ENCODE results near the gene TRPC6.
"Not testable (repeated sequence)": the region's sequence is repeated elsewhere in the genome, so short reads cannot be mapped to it uniquely, and the experiment has no call there.

TRPC6 gene

DNA sequence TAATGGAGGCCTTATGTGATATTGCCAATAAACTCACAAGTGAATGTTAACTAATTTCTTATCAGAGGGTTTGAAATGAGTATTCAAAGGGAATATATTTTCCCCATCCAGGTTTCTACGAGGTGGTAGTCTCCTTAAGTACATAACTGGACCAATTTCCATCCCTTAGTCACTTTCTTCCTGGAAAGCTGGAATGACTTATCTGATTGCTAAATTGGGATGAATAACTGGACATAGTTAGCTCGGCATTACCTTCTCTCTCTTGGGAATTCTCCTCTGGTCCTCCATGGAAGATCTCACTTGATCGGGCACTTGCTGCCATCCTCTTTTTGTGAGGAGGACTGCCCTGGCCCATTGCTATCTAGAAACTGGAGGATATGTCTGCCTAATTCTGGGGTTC lies 109.1 kb downstream of the TRPC6 start:
- no peaks in the 10 kb centered on the region for H4K20me1 ChIP-seq (ENCODE audit: insufficient read depth, low read length)
- H3K36me3 ChIP-seq (replicated peaks; ENCODE audit: low read depth, low read length), result no peaks in the 10 kb centered on the region
- no peak overlapping the region for H3K4me2 ChIP-seq (ENCODE audit: low read length)
- no peaks in the 10 kb centered on the region for H3K4me1 ChIP-seq (ENCODE audit: low read length)
- no peak overlapping the region for H3K4me3 ChIP-seq (ENCODE audit: low read length)
- H3K27ac ChIP-seq (ENCODE audit: low read length), result no peak overlapping the region
- no peaks in the 10 kb centered on the region for H3K9me3 ChIP-seq (ENCODE audit: insufficient read depth, low read length)
- H3K79me2 ChIP-seq (ENCODE audit: low read length), result no peaks in the 10 kb centered on the region
- TF ChIP-seq, protein P1, sequence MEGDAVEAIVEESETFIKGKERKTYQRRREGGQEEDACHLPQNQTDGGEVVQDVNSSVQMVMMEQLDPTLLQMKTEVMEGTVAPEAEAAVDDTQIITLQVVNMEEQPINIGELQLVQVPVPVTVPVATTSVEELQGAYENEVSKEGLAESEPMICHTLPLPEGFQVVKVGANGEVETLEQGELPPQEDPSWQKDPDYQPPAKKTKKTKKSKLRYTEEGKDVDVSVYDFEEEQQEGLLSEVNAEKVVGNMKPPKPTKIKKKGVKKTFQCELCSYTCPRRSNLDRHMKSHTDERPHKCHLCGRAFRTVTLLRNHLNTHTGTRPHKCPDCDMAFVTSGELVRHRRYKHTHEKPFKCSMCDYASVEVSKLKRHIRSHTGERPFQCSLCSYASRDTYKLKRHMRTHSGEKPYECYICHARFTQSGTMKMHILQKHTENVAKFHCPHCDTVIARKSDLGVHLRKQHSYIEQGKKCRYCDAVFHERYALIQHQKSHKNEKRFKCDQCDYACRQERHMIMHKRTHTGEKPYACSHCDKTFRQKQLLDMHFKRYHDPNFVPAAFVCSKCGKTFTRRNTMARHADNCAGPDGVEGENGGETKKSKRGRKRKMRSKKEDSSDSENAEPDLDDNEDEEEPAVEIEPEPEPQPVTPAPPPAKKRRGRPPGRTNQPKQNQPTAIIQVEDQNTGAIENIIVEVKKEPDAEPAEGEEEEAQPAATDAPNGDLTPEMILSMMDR (IDR thresholded peaks at IDR 0.05; ENCODE audit: low read depth, low read length), result no peak
- no peak overlapping the region for H2AFZ ChIP-seq (ENCODE audit: low read depth, low read length)
- H3K9ac ChIP-seq (ENCODE audit: low read length), result no peak overlapping the region
- H3K27me3 ChIP-seq (ENCODE audit: low read depth, low read length), result no peaks in the 10 kb centered on the region

DNA sequence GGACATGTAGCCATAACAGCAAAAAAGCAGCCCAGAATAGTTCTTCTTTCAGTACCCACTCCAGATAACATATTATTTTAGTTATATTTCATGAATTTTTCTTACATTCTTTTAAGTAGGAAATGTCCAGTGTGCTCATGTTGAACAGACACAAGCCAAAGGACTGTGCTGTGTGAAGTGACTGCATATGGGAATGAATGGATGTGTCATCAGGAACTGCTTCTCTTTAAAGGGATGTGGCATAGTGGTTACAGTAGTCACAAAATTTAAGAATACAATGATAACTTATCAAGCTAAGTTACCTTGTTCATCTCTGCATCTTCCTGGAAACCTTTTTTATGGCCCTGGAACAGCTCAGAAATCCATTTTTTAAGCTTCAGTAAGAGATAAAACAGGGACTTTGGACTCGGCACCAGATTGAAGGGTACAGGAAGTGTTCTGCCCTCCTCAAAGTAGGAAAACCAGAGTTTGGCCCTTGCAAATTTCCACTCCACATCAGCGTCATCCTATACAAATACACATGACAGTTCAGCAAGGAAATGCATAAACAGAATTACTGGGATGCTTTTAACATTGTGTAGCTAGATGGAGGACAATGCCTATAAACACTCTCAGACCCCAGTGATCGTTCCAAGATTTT lies 112.8 kb downstream of the TRPC6 start:
- Histone ChIP-seq H3K9me3 (ENCODE audit: insufficient read depth, low read length) (no peaks in the 10 kb centered on the region), H3K27ac (ENCODE audit: low read length) (no peak overlapping the region), H4K20me1 (ENCODE audit: insufficient read depth, low read length) (no peaks in the 10 kb centered on the region), H2AFZ (ENCODE audit: low read depth, low read length) (no peak overlapping the region), H3K36me3 (replicated peaks; ENCODE audit: low read depth, low read length) (no peaks in the 10 kb centered on the region), H3K27me3 (ENCODE audit: low read depth, low read length) (no peaks in the 10 kb centered on the region), H3K4me2 (ENCODE audit: low read length) (no peak overlapping the region), H3K79me2 (ENCODE audit: low read length) (no peaks in the 10 kb centered on the region), H3K4me3 (ENCODE audit: low read length) (no peak overlapping the region), H3K9ac (ENCODE audit: low read length) (no peak overlapping the region), H3K4me1 (ENCODE audit: low read length) (no peaks in the 10 kb centered on the region)
- TF ChIP-seq, protein P1 (IDR thresholded peaks at IDR 0.05; ENCODE audit: low read depth, low read length), result no peak
- no peak for TF ChIP-seq EZH2phosphoT487 (IDR thresholded peaks at IDR 0.05; ENCODE audit: low read depth)

DNA sequence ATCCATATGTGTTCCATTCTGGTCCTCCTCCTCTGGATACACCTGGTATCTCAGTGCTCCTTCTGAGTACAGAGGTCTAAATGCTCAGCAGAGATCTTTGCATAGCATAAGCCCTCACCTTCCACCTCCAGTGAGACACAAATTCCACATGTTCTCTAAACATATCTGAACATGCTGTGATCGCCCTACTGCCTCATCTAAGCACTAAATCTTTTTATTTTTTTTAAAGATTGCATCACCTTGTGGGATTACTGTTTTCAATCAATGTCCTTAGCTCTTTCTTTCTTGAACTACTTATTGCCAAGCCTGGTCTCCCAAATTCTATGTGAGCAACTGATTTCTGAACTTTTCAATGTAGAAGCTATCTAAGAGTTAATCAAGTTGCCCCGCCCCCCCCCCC lies 113.4 kb downstream of the TRPC6 start:
- H4K20me1 ChIP-seq (ENCODE audit: insufficient read depth, low read length), result no peaks in the 10 kb centered on the region
- no peaks in the 10 kb centered on the region for H3K79me2 ChIP-seq (ENCODE audit: low read length)
- no peak overlapping the region for H3K4me3 ChIP-seq (ENCODE audit: low read length)
- H3K4me2 ChIP-seq (ENCODE audit: low read length), result no peak overlapping the region
- H3K9me3 ChIP-seq (ENCODE audit: insufficient read depth, low read length), result no peaks in the 10 kb centered on the region
- no peaks in the 10 kb centered on the region for H3K4me1 ChIP-seq (ENCODE audit: low read length)
- H3K27ac ChIP-seq (ENCODE audit: low read length), result no peak overlapping the region
- H3K27me3 ChIP-seq (ENCODE audit: low read depth, low read length), result no peaks in the 10 kb centered on the region
- TF ChIP-seq, protein P1 (IDR thresholded peaks at IDR 0.05; ENCODE audit: low read depth, low read length), result no peak
- TF ChIP-seq EZH2phosphoT487 (IDR thresholded peaks at IDR 0.05; ENCODE audit: low read depth), result no peak
- H2AFZ ChIP-seq (ENCODE audit: low read depth, low read length), result no peak overlapping the region
- H3K9ac ChIP-seq (ENCODE audit: low read length), result no peak overlapping the region
- no peaks in the 10 kb centered on the region for H3K36me3 ChIP-seq (replicated peaks; ENCODE audit: low read depth, low read length)

DNA sequence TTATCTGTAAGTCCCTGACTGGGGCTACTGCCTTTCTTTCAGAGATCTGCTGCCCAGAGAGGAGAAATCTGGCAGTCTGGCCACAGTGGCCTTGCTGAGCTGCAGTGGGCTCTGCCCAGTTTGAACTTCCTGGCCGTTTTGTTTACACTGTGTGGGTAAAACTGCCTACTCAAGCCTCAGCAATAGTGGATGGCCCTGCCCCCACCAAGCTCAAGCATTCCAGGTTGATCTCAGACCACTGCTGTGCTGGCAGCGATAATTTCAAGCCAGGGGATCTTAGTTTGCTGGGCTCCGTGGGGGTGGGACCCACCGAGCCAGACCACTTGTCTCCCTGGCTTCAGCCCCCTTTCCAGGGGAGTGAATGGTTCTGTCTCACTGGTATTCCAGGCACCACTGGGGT lies 117.5 kb downstream of the TRPC6 start:
- no peak overlapping the region for H3K4me2 ChIP-seq (ENCODE audit: low read length)
- no peak overlapping the region for H2AFZ ChIP-seq (ENCODE audit: low read depth, low read length)
- H3K9ac ChIP-seq (ENCODE audit: low read length), result no peak overlapping the region
- no peaks in the 10 kb centered on the region for H3K4me1 ChIP-seq (ENCODE audit: low read length)
- H3K36me3 ChIP-seq (replicated peaks; ENCODE audit: low read depth, low read length), result no peaks in the 10 kb centered on the region
- no peaks in the 10 kb centered on the region for H4K20me1 ChIP-seq (ENCODE audit: insufficient read depth, low read length)
- no peak overlapping the region for H3K4me3 ChIP-seq (ENCODE audit: low read length)
- H3K27me3 ChIP-seq (ENCODE audit: low read depth, low read length), result no peaks in the 10 kb centered on the region
- TF ChIP-seq, protein P1 (IDR thresholded peaks at IDR 0.05; ENCODE audit: low read depth, low read length), result no peak
- no peak for TF ChIP-seq EZH2phosphoT487 (IDR thresholded peaks at IDR 0.05; ENCODE audit: low read depth)
- no peaks in the 10 kb centered on the region for H3K9me3 ChIP-seq (ENCODE audit: insufficient read depth, low read length)
- H3K79me2 ChIP-seq (ENCODE audit: low read length), result no peaks in the 10 kb centered on the region
- H3K27ac ChIP-seq (ENCODE audit: low read length), result no peak overlapping the region

DNA sequence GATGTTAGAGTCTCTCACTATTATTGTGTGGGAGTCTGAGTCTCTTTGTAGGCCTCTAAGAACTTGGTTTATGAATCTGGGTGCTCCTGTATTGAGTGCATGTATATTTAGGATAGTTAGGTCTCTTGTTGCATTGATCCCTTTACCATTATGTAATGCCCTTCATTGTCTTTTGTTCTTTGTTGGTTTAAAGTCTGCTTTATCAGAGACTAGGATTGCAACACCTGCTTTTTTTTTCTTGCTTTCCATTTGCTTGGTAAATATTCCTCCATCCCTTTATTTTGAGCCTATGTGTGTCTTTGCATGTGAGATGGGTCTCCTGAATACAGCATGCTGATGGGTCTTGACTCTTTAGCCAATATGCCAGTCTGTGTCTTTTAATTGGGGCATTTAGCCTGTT lies 119.4 kb downstream of the TRPC6 start:
- not testable (repeated sequence) for H3K4me3 ChIP-seq (ENCODE audit: low read length); H2AFZ ChIP-seq (ENCODE audit: low read depth, low read length); H4K20me1 ChIP-seq (ENCODE audit: insufficient read depth, low read length); H3K27me3 ChIP-seq (ENCODE audit: low read depth, low read length); H3K79me2 ChIP-seq (ENCODE audit: low read length); H3K27ac ChIP-seq (ENCODE audit: low read length); H3K36me3 ChIP-seq (replicated peaks; ENCODE audit: low read depth, low read length); H3K4me1 ChIP-seq (ENCODE audit: low read length); H3K9ac ChIP-seq (ENCODE audit: low read length); H3K9me3 ChIP-seq (ENCODE audit: insufficient read depth, low read length); H3K4me2 ChIP-seq (ENCODE audit: low read length)
